Measurements from ENCODE around the gene OTUD1. TPM values are rescaled to one million over a fixed set of nuclear protein-coding genes. Genes with fewer than 3 reads are reported as not detected.

OTUD1 gene
- total RNA-seq, 1 experiment from 2014 or later = 5.7 TPM

DNA sequence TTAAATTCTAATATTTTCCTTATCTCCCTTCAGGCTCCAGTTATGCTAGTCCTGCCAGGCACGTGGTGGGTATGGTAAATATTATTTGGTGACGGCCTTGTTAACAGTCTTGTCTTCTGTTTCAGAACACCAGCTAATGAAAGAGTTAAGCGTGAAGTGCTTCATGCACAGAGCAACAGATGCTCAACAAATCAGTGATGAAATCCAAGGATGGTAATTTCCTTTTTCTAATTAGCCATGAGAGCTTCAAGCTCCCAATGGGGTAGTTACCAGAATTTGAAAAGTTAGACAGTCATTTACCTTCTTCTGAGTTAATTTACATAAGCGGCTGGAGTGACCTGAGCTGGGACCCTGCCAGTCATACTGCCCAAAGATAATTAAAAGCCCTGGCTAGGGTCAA, 1.9 kb upstream of the OTUD1 start:
- H3K9me3 ChIP-seq (ENCODE audit: control insufficient read depth in 1 of 2, insufficient read depth in 1 of 2, low read depth in 1 of 2, low read length in 2 of 2) = no peaks in the 10 kb centered on the region
- no peak overlapping the region for H3K4me2 ChIP-seq (ENCODE audit: low read length)
- no peaks in the 10 kb centered on the region for H3K9me2 ChIP-seq (ENCODE audit: insufficient read depth)
- TF ChIP-seq, protein P1, sequence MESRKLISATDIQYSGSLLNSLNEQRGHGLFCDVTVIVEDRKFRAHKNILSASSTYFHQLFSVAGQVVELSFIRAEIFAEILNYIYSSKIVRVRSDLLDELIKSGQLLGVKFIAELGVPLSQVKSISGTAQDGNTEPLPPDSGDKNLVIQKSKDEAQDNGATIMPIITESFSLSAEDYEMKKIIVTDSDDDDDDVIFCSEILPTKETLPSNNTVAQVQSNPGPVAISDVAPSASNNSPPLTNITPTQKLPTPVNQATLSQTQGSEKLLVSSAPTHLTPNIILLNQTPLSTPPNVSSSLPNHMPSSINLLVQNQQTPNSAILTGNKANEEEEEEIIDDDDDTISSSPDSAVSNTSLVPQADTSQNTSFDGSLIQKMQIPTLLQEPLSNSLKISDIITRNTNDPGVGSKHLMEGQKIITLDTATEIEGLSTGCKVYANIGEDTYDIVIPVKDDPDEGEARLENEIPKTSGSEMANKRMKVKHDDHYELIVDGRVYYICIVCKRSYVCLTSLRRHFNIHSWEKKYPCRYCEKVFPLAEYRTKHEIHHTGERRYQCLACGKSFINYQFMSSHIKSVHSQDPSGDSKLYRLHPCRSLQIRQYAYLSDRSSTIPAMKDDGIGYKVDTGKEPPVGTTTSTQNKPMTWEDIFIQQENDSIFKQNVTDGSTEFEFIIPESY (IDR thresholded peaks at IDR 0.05; ENCODE audit: extremely low read depth, insufficient replicate concordance, low read length) = no peak
- H3K79me2 ChIP-seq (ENCODE audit: insufficient read depth, low read length) = no peaks in the 10 kb centered on the region
- H4K20me1 ChIP-seq (ENCODE audit: insufficient read depth) = no peaks in the 10 kb centered on the region
- no TSS peak for BruUV-seq (replicated peaks)
- CTCF ChIA-PET = no interaction called here
- H3K9ac ChIP-seq (ENCODE audit: low read length) = no peak overlapping the region
- ATAC-seq (no peak), DNase-seq (ENCODE audit: low read depth, low spot score) (no peak)
- no peaks in the 10 kb centered on the region for H3K36me3 ChIP-seq (ENCODE audit: control insufficient read depth in 1 of 2, insufficient read depth in 2 of 2, low read length in 2 of 2)
- intact Hi-C loops (cut with micrococcal nuclease) = no loop called here
- no peak overlapping the region for H3K27ac ChIP-seq (ENCODE audit: low read depth, low read length)
- no peak overlapping the region for H2AFZ ChIP-seq (ENCODE audit: low read depth, low read length, poor library complexity, severe bottlenecking)
- H3K27me3 ChIP-seq (ENCODE audit: insufficient read depth, low read length) = no peaks in the 10 kb centered on the region
- H3K4me3 ChIP-seq (replicated peaks in 1 of 2; ENCODE audit: low read depth in 1 of 2, low read length in 2 of 2) = no peak overlapping the region
- RAD21 ChIA-PET (ENCODE audit: low non-redundant PET in 1 of 2, low total read pairs in 2 of 2, uncharacterized antibody in 2 of 2, unreplicated experiment in 2 of 2) = no interaction called here
- POLR2A ChIA-PET = no interaction called here
- H3K4me1 ChIP-seq (ENCODE audit: control insufficient read depth in 1 of 2, insufficient read depth in 2 of 2, low read length in 2 of 2) = peaks cover 0 to 12% of the 10 kb centered on the region in 2 experiments; a peak in 3 of 4 replicates

DNA sequence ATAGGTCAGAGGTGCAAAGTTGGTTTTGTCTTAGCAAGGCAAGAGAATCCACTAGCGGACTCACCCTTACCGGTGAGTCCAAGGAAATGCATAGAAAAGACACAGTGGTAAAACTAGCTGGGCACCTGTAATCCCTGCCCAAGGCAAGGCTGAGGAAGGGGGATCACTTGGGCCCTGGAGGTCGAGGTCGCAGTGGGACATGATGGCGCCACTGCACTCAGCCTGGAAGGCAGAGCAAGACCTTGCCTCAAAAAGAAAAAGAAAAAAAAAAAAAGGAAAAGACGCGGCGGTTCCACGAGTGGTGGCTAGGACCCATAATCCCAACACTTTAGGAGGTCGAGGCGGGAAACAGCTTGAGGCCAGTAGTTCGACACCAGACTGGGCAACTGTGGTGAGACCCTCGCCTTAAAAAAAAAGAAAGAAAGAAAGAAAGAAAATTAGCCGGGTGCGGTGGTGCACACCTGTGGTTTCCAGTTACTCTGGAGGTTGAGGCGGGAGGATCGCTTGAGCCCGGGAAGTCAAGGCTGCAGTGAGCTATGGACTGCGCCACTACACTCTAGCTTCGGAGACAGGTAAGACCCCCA, 820 bp upstream of the OTUD1 start:
- no peaks in the 10 kb centered on the region for H3K36me3 ChIP-seq (ENCODE audit: control insufficient read depth in 1 of 2, insufficient read depth in 2 of 2, low read length in 2 of 2)
- TF ChIP-seq, protein P2, sequence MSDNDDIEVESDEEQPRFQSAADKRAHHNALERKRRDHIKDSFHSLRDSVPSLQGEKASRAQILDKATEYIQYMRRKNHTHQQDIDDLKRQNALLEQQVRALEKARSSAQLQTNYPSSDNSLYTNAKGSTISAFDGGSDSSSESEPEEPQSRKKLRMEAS (IDR thresholded peaks at IDR 0.05) = no peak
- no peak for TF ChIP-seq ELF1 (IDR thresholded peaks at IDR 0.05; ENCODE audit: borderline replicate concordance, low read depth)
- TF ChIP-seq YY1 (IDR thresholded peaks at IDR 0.05; ENCODE audit: extremely low read depth, insufficient replicate concordance, low read depth, low read length) = no peak
- TF ChIP-seq FOSL1 (IDR thresholded peaks at IDR 0.05; ENCODE audit: low read depth) = no peak
- TF ChIP-seq POLR2A (IDR thresholded peaks at IDR 0.05; ENCODE audit: borderline replicate concordance, extremely low read depth, insufficient read depth, insufficient read length) = no peak
- no peak for TF ChIP-seq SRF (IDR thresholded peaks at IDR 0.05; ENCODE audit: low read depth)
- H2AFZ ChIP-seq (ENCODE audit: low read depth, low read length, poor library complexity, severe bottlenecking) = peak overlapping the region; percentile 40
- peak overlapping the region; percentile 36; the same call in 1 of the 2 replicates for H3K27ac ChIP-seq (ENCODE audit: low read depth, low read length)
- DNase-seq (ENCODE audit: low read depth, low spot score) = no peak
- no peaks in the 10 kb centered on the region for H3K9me2 ChIP-seq (ENCODE audit: insufficient read depth)
- no peaks in the 10 kb centered on the region for H4K20me1 ChIP-seq (ENCODE audit: insufficient read depth)
- CTCF ChIA-PET = no interaction called here
- ATAC-seq = no peak
- TSS peak; percentile 80 for BruUV-seq (replicated peaks)
- POLR2A ChIA-PET = no interaction called here
- H3K79me2 ChIP-seq (ENCODE audit: insufficient read depth, low read length) = no peaks in the 10 kb centered on the region
- H3K27me3 ChIP-seq (ENCODE audit: insufficient read depth, low read length) = no peaks in the 10 kb centered on the region
- peak overlapping the region; percentile 87 for H3K4me2 ChIP-seq (ENCODE audit: low read length)
- H3K9ac ChIP-seq (ENCODE audit: low read length) = peak overlapping the region; percentile 64
- intact Hi-C loops (cut with micrococcal nuclease) = no loop called here
- H3K9me3 ChIP-seq (ENCODE audit: control insufficient read depth in 1 of 2, insufficient read depth in 1 of 2, low read depth in 1 of 2, low read length in 2 of 2) = no peaks in the 10 kb centered on the region
- peak overlapping the region; percentile 44 to 64 for H3K4me3 ChIP-seq (replicated peaks in 1 of 2; ENCODE audit: low read depth in 1 of 2, low read length in 2 of 2)
- RAD21 ChIA-PET (ENCODE audit: low non-redundant PET in 1 of 2, low total read pairs in 2 of 2, uncharacterized antibody in 2 of 2, unreplicated experiment in 2 of 2) = no interaction called here
- peaks cover 0 to 12% of the 10 kb centered on the region in 2 experiments; a peak in 3 of 4 replicates for H3K4me1 ChIP-seq (ENCODE audit: control insufficient read depth in 1 of 2, insufficient read depth in 2 of 2, low read length in 2 of 2)
